Upper lobe of left lung (tissue), 4 donors: ENCODE results near the gene RNF40.

Experiments
- POLR2A ChIP-seq, 4 donors: fragments of 450-650 bp; IDR thresholded peaks; one replicate each; pipeline ENCODE4 v1.5.1; 2016 to 2017; ENCODE audit warnings: antibody characterized with exemption in 4 of 4, mild to moderate bottlenecking in 2 of 4
- POLR2AphosphoS5 ChIP-seq, 2 donors: sonication (generic); formaldehyde crosslinking; IDR thresholded peaks; one replicate each; pipeline ENCODE4 v1.5.1; 2017; ENCODE audit warnings: antibody characterized with exemption in 2 of 2

- no peak for TF ChIP-seq POLR2A (IDR thresholded peaks at IDR 0.05)
- no peak for TF ChIP-seq POLR2AphosphoS5 (IDR thresholded peaks at IDR 0.05)
Measured at GRCh38 chr16:30805056-30805369, 42.9 kb downstream of the RNF40 start.
